Ishikawa (cell line): ENCODE measurements around the gene KIAA1671.

Source experiments
- CEBPB ChIP-seq: IDR thresholded peaks from 2 replicates; pipeline ENCODE4 v1.6.1; 2012
- EP300 ChIP-seq: IDR thresholded peaks from 2 replicates; pipeline ENCODE4 v1.6.1; 2012; ENCODE audit warnings: borderline replicate concordance
- MAX ChIP-seq: IDR thresholded peaks from 2 replicates; pipeline ENCODE4 v1.6.1; 2012
- RAD21 ChIP-seq: IDR thresholded peaks from 2 replicates; pipeline ENCODE4 v1.6.1; 2012; ENCODE audit warnings: low read depth
- REST ChIP-seq: IDR thresholded peaks from 2 replicates; pipeline ENCODE4 v1.6.1; 2012; ENCODE audit warnings: low read depth, mild to moderate bottlenecking
- TAF1 ChIP-seq: IDR thresholded peaks from 2 replicates; pipeline ENCODE4 v1.6.1; 2012; ENCODE audit warnings: low read depth, mild to moderate bottlenecking
- USF1 ChIP-seq: IDR thresholded peaks from 2 replicates; pipeline ENCODE4 v1.6.1; 2012
- YY1 ChIP-seq: IDR thresholded peaks from 2 replicates; pipeline ENCODE4 v1.6.1; 2012; ENCODE audit warnings: low read depth

- TF ChIP-seq RAD21 (no peak), REST (no peak), YY1 (no peak), CEBPB (no peak), TAF1 (no peak), EP300 (no peak), USF1 (peak; percentile 96), MAX (no peak)
Measured at GRCh38 chr22:25110596-25110845, 158.0 kb downstream of the KIAA1671 start.
